SIG-M5 (cell line): ENCODE data around the gene GNG2.

Experiments
- DNase-seq: peaks from one replicate; lab custom pipeline; 2025; lab: John Stamatoyannopoulos, UW

The GNG2 gene

DNA sequence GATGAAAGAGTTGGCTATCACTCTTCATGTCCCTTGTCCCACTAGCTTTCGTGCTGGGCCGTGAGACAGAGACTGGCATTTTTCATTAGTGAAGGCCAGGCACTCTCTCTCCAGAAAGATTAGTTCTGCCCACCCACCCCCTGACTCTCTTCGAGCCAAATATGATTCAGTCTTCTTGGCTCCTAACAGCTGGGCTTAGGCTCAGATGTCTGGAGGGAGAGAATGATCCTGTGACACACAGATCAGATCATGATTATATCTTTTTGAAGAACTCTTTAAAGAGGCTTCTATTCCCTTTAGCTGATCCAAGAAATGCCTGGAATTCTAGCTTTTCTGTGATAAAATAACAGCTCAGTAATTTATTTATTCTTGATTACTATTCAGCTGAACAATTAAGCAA lies 5.2 kb upstream of the GNG2 start:
- DNase-seq = no peak

DNA sequence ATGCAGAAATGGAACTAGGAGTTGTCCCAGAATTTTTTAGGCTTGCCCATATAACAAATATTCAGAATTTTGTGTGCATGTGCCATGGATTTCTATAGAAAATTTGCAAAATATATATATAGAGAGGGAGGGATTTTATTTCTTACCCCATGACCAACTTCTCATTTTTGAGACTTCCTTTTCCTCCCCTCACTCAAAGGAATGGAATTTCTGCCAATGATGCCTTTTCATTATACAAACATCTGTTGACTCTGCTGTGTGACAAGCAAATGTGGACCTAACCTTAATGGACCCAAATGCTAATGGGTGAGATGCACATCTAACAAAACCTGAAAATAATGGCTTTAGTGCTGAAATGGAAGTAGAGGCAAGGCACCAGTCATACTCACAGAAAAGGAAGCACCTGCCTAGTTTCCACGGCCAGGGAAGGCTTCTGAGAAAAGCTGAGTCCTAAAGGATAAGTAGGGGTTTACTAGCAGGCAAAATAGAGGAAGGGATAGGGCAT lies 3.6 kb upstream of the GNG2 start:
- no peak for DNase-seq

GRCh38 chr14:51859131-51859530 lies 1.3 kb upstream of the GNG2 start:
- DNase-seq = no peak

DNA sequence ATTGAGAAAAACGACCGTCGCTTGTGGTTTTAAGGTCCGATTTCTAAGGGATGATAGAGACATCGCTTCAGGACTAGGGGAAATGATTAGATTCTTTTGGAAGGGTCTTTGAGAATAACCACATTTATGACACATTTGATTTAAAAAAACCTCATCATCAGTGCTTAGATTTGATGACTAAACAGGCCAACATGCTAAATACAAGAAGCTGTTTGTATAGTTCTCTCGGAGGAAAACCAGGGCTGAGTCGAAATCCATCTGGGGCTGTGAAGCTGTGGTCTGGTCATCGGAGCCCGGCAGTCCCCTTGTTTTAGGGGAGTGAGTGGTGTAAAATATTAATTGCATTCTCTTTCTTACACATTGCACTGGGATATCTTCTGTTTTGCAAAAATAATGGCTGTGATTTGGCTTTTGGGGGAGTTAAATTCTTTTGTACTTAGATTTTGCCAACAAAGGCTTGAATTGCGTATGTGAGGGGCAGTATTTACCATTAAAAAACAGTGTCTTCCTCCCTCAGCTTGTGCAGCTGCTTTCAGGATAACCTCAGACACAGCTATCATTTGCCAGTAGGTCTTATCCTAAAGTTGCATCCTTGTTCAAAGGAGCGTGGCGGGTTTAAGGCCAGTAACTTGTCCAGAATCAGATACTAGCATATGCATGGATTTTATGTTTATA lies 550 bp downstream of the GNG2 start:
- no peak for DNase-seq

DNA sequence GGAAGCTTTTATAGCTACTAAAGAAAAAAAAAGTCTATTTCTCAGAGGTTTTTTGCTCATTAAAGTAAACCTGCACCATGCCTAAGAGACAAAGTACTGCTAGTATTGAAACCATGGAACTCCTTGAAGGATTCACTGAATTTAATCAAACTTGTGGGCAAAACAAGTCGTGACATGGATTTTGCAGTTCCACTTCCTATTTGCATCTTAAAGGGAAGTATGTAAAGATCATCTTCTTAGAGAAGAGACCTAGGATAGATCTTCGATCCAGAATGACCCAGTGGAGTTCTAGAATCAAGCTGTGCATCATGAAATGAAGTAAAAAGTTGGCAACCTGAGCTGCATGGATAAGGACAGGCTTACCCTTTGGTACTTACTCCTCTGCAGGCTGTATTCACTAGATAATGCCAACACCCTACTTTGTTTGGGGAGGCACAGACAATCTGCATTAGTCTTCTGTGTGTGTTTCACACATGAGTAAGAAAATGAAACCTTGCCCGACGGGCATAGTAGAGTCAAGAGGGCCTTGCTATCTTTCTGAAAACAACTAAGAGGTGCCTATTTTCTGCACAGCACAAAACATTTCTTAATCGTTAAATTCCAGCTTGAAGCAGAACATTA lies 1.9 kb downstream of the GNG2 start:
- DNase-seq = no peak

DNA sequence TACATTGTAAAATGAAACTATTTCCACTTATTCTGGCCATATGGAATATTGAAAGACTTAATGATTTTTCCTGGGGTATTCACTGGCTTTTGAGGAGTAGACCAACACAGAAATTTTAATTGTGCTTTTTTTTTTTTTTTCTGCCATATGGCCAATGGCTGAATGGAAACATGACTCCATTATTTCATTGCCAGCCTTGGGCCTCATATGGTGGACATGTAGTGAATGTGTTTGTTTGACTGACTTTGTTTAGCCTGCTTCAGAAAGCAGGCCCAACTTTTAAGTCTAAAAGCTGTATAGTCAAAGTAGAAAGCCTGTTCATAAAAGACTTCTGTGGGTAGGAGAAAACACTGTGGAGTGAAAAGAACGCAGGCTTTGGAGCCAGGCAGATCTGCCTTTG lies 2.4 kb downstream of the GNG2 start:
- DNase-seq = no peak

- DNase-seq = no peak
These were observed 5.7 kb downstream of the GNG2 start for GRCh38 chr14:51865953-51866747.

- DNase-seq = no peak
These were observed 7.3 kb downstream of the GNG2 start for GRCh38 chr14:51867741-51868140.

GRCh38 chr14:51868405-51868804 lies 8.0 kb downstream of the GNG2 start:
- no peak for DNase-seq

GRCh38 chr14:51869411-51870100 lies 9.1 kb downstream of the GNG2 start:
- no peak for DNase-seq

- no peak for DNase-seq
These were observed 10.2 kb downstream of the GNG2 start for GRCh38 chr14:51870606-51871005.

GRCh38 chr14:51871846-51872245 lies 11.4 kb downstream of the GNG2 start:
- no peak for DNase-seq

- DNase-seq = no peak
These were observed 12.0 kb downstream of the GNG2 start for GRCh38 chr14:51872396-51872795.

DNA sequence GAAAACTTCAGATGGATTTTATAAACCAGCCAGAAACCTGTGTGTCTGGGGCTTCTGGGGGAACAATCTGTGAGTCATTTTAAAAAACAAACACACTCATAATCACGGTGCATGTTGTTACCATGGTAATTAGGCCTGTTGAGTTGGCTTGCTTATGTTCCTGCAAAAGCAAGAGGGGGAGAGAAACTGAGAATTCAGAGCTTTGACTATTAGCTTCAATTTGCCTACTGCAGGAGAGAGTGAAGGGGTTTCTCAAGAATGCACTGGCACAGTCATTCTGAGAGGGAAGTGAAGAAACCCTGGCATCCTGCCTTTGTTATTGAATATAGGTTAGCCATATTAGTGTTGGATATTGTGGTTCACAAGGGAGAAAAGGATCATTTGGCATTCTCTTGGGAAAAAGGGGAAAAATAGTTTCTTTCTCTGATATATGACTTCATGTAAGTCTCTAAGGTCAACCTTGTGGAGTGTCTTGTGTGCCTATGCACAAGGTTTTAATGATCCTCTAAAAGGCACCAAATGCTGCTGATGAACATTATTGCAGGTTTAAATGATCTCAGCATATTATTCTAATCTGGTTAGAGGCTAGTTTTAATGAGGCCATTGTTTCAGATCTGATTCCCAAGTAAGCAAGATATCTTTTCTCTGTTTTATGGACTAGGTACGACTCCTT lies 12.9 kb downstream of the GNG2 start:
- no peak for DNase-seq

GRCh38 chr14:51877810-51878209 lies 17.4 kb downstream of the GNG2 start:
- no peak for DNase-seq

DNA sequence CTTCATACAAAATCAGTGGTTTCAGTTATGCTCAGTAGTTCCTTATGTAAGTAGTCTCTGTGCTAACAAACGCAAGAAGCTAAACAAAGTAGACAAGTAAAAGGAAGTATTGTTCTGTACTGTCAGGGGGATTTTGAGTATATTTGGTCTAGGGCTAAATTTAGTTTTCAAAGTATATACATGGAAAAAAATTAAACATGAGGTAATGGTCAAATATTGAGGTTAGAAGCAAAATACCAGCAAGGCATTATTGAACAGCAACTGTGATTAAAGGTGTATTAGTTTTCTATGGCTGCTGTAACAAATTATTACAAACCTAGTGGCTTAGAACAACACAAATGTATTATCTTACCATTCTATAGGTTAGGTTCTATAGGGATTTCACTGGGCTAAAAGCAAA lies 18.8 kb downstream of the GNG2 start:
- no peak for DNase-seq

GRCh38 chr14:51880835-51881580 lies 20.6 kb downstream of the GNG2 start:
- DNase-seq = no peak

DNA sequence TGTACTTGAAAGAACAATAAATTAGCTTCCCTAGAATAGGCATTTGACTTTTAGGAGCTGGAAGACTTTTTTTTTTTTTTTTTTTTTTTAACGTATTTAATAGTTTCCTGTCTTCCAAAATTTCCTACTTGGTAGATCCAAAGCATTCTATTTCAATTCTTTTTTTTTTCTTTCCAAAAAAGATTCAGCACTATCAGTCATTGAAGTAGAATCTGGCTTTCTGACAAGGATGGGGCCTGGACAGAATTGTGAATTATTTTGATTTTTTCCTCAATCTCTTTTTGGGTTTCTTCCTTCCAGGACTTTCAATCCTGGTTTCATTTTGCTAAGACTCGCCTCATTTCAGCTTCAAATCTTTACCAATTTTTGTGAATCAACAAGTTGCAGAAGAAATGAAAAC lies 21.2 kb downstream of the GNG2 start:
- no peak for DNase-seq

DNA sequence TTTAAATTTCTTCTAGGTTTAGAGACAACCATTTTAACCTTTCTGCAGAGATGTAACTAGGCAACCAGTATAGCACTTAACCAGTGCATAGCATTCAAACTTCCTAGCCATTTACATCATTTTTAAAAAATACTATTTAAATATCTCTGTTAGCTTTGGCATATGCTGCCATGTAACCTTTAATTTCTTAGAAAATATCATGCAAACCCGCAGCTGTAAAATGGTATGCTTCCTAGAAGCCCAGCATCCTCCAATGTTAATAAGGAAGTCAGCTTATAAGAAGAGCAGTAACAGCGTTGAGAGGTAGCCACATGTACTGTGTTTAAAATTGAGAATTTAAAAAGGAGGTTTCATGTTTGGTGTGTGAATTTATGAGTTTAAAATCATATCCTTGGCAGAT lies 22.8 kb downstream of the GNG2 start:
- DNase-seq = no peak

DNA sequence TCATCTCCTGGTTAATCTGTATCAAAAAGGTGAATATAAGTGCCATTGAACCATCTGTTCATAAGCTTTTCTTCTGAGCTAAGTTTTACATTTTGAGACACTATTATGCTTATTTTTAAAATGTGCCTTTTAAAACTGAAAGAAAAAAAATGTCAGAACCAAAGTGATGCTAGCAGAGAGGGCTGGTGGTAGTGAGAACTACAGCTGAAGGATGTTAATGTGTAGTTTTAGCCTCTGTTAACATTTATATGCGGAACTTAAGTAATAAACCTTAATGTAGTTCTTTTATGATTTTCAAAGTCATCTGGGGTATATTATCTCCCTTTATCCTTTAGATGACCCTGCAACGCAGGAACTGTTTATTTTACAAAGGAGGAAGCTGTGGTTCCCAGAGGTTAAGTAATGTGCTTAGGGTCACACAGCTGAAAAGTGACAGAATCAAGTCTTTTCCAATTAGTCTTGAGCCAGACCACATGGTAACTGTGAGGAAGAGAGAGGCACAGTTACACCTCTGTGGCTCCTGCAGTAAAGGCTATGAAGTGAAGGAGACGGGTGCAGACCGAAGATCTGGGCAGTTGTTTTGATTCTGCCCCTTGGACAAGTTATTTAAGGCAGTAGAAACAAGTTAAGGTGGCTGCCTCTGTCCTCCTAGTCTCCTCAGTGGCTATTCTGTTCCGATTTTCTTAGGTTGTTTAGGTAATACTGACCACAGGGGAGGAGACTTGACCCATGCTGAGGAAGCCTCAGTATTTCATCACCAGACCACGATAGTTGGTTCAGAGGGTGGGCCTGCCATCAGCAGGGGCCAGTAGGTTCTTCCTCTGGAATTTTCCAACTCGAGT lies 23.9 kb downstream of the GNG2 start:
- DNase-seq = peak; percentile 41
